Kidney (tissue), 14 donors: ENCODE results near the gene COL26A1. TPM values are rescaled to one million over a fixed set of nuclear protein-coding genes. Genes with fewer than 3 reads are reported as not detected.

Source experiments
- DNase-seq, 5 donors: peaks; one replicate each; pipeline ENCODE4 v3.0.0-alpha.2; 2013 to 2020
- FAIRE-seq: peaks from 2 replicates; lab custom pipeline; 2012; peaks lifted over from hg19 to GRCh38; lab: Jason Lieb, UNC
- H3K27ac ChIP-seq, 2 donors: one replicate each; pipeline ENCODE4 v1.7.0; 2013; ENCODE audit warnings: low read depth in 2 of 2, low read length in 2 of 2, inconsistent platforms in 1 of 2
- H3K27me3 ChIP-seq: one replicate; pipeline ENCODE4 v1.7.1; 2013; ENCODE audit warnings: low read length, inconsistent platforms; ENCODE audit not compliant: control insufficient read depth, insufficient read depth
- H3K36me3 ChIP-seq, 3 donors: one replicate each; pipeline versions ENCODE4 v1.7.0 to v1.7.1; 2013; ENCODE audit warnings: low read length in 3 of 3, control low read depth in 1 of 3, inconsistent platforms in 1 of 3; ENCODE audit not compliant: insufficient read depth in 3 of 3, control insufficient read depth in 2 of 3
- H3K4me1 ChIP-seq, 3 donors: one replicate each; pipeline versions ENCODE4 v1.7.0 to v1.7.1; 2013; ENCODE audit warnings: low read length in 3 of 3, inconsistent platforms in 1 of 3, low read depth in 1 of 3; ENCODE audit not compliant: control insufficient read depth in 2 of 3, insufficient read depth in 2 of 3
- H3K4me3 ChIP-seq, 3 donors: one replicate each; pipeline versions ENCODE4 v1.7.0 to v1.8.1; 2013; ENCODE audit warnings: low read length in 3 of 3, control low read depth in 1 of 3, inconsistent platforms in 1 of 3
- H3K9ac ChIP-seq, 3 donors: one replicate each; pipeline versions ENCODE4 v1.7.0 to v1.7.1; 2013; ENCODE audit warnings: low read length in 3 of 3, control low read depth in 1 of 3, inconsistent platforms in 1 of 3
- H3K9me3 ChIP-seq, 3 donors: one replicate each; pipeline versions ENCODE4 v1.7.0 to v1.7.1; 2013; ENCODE audit warnings: low read length in 3 of 3, control low read depth in 1 of 3, inconsistent platforms in 1 of 3; ENCODE audit not compliant: control insufficient read depth in 2 of 3, insufficient read depth in 1 of 3
- intact Hi-C: fragments of 100-400 bp; cut with DNase I; formaldehyde crosslinking; loops from one replicate; pipeline ENCODE4 v1.11.1; 2022
- polyA plus RNA-seq: library from polyadenylated mRNA; stranded (reverse); fragments of 350-450 nt; fragmentation: Illumina TruSeq; extraction: RNeasy Lipid Tissue Mini Kit (QIAGEN cat#74804); gene quantifications from one replicate; pipeline ENCODE4 v1.2.3, GENCODE V29; 2014; ENCODE audit warnings: low read depth, low replicate concordance; ENCODE audit not compliant: insufficient read depth
- total RNA-seq: library from RNA; stranded (reverse); fragmentation: NEBNext Ultra II Directional; extraction: Animal tissue kit (Norgen Biotek cat#: 25700); gene quantifications from one replicate; pipeline ENCODE4 v1.2.1, GENCODE V29; 2021
- TF ChIP-seq, protein P1 (sequence below): IDR thresholded peaks from 3 replicates; pipeline ENCODE4 v1.5.1; 2012; ENCODE audit warnings: mild to moderate bottlenecking, moderate library complexity, borderline replicate concordance; ENCODE audit not compliant: insufficient read depth; ENCODE audit errors: extremely low read depth
- donor health status: control.
- donor health status: control.
- donor health status: control.
- donor health status: control.
- donor health status: control.
- donor health status: DM: yes; HTN: yes; CAD: no.
- donor health status: Normal renal cell carcinoma (clear cell type).

COL26A1 gene
- total and polyA plus RNA-seq, 2 donors from 2014 or later = 1.2 to 3.5 TPM

DNA sequence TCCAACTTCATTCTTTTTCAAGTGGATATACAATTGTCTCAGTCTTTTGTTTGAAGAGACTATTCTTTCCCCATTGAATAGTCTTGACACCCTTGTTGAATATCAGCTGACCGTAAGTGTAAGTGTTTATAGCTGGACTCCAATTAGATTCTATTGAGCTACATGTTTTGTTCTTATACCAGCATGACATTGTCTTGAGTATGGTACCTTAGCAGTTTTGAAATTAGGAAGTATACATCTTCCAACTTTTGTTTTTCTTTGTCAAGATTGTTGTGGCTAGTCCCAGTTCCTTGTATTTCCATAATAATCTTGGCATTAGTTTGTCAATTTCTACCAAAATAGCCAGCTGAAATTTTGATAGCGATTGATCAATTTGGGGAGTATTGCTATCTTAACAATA is 209.5 kb downstream of the COL26A1 start:
- TF ChIP-seq, protein P1, sequence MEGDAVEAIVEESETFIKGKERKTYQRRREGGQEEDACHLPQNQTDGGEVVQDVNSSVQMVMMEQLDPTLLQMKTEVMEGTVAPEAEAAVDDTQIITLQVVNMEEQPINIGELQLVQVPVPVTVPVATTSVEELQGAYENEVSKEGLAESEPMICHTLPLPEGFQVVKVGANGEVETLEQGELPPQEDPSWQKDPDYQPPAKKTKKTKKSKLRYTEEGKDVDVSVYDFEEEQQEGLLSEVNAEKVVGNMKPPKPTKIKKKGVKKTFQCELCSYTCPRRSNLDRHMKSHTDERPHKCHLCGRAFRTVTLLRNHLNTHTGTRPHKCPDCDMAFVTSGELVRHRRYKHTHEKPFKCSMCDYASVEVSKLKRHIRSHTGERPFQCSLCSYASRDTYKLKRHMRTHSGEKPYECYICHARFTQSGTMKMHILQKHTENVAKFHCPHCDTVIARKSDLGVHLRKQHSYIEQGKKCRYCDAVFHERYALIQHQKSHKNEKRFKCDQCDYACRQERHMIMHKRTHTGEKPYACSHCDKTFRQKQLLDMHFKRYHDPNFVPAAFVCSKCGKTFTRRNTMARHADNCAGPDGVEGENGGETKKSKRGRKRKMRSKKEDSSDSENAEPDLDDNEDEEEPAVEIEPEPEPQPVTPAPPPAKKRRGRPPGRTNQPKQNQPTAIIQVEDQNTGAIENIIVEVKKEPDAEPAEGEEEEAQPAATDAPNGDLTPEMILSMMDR = no peak
- no peak for DNase-seq
- no peak for FAIRE-seq

DNA sequence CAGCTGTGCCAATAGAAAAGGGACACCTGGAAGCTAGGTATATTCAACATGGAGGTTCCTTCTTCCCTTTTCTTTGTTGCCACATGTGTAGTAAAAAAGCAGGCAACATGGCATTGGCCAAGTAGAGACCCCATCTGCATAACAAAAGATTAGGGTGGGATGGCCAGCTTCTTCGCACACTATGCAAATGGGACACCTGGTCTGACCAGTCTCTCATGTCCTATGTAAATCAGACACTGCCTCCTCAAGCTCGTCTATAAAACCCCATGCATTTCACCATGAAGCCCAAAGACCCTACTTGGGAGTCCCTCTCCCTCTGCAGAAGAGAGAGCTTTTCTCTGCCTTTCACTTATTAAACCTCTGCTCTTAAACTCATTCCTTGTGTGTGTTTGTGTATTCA is 212.5 kb downstream of the COL26A1 start:
- TF ChIP-seq, protein P1 = no peak
- Histone ChIP-seq H3K27me3 (no peaks in the 10 kb centered on the region), H3K36me3 (no peaks in the 10 kb centered on the region), H3K27ac (no peak overlapping the region), H3K4me1 (no peaks in the 10 kb centered on the region), H3K4me3 (no peak overlapping the region), H3K9ac (no peak overlapping the region), H3K9me3 (peaks cover 0 to 13% (median 4%) of the 10 kb centered on the region in 3 donors)
- intact Hi-C loops = no loop called here
- FAIRE-seq (no peak), DNase-seq (peak in 1 of 5 donors; percentile 30)

More for the DNA sequence above, 209.5 kb downstream of the COL26A1 start:
- H3K36me3 ChIP-seq = no peaks in the 10 kb centered on the region
- H3K9me3 ChIP-seq = peaks cover 0 to 12% (median 4%) of the 10 kb centered on the region in 3 donors
- H3K9ac ChIP-seq = no peak overlapping the region
- intact Hi-C loops = no loop called here
- H3K27ac ChIP-seq = no peak overlapping the region
- no peaks in the 10 kb centered on the region for H3K27me3 ChIP-seq
- no peaks in the 10 kb centered on the region for H3K4me1 ChIP-seq
- no peak overlapping the region for H3K4me3 ChIP-seq

DNA sequence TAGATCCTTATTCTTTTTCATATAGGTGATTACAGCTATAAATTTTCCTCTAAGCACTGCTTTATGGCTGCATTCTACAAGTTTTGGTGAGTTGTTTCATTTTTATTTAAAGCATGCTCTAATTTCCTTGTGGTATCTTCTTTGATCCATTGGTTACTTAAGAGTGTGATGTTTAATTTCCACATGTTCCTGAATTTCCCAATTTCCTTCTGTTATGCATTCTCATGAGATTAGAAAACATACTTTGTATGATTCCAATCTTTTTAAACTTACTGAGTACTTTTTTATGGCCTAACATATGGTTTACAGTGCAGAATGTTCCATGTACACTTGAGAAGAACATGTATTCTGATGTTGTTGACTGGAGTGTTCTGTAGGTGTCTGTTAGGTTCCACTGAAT is 213.0 kb downstream of the COL26A1 start:
- H3K36me3 ChIP-seq = no peaks in the 10 kb centered on the region
- no peak for FAIRE-seq
- H3K9me3 ChIP-seq = peaks cover 0 to 13% (median 4%) of the 10 kb centered on the region in 3 donors
- no peaks in the 10 kb centered on the region for H3K27me3 ChIP-seq
- intact Hi-C loops = no loop called here
- no peak for DNase-seq
- H3K4me1 ChIP-seq = no peaks in the 10 kb centered on the region
- TF ChIP-seq, protein P1 = no peak
- H3K9ac ChIP-seq = no peak overlapping the region
- H3K27ac ChIP-seq = no peak overlapping the region
- no peak overlapping the region for H3K4me3 ChIP-seq

DNA sequence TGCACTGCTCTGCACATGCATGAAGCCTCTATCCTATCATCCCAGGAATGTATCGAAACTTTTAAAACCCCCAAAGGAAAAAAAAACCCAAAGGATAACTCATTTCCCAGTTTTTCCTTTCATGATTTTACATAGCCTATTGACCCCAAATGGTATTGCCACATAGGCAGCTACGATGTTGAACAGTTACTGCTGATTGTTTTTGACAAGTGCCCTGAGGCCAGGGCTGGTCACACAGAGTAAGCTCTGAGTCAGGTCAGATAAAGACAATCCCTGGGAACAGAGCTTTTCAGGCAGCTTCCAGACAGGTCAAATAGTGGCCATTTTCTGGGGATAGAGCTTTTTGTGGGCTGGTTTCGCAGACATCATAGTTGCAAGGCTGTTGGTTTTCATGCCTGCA is 214.3 kb downstream of the COL26A1 start:
- no peaks in the 10 kb centered on the region for H3K4me1 ChIP-seq
- H3K27me3 ChIP-seq = no peaks in the 10 kb centered on the region
- no peak overlapping the region for H3K9ac ChIP-seq
- peaks cover 0 to 9% (median 2%) of the 10 kb centered on the region in 3 donors for H3K9me3 ChIP-seq
- H3K36me3 ChIP-seq = no peaks in the 10 kb centered on the region
- intact Hi-C loops = no loop called here
- FAIRE-seq (no peak), DNase-seq (peak in 1 of 5 donors; percentile 5)
- TF ChIP-seq, protein P1 = no peak
- no peak overlapping the region for H3K27ac ChIP-seq
- H3K4me3 ChIP-seq = no peak overlapping the region
